Measurements from ENCODE around the gene ADAMTS20.

Gene ADAMTS20

DNA sequence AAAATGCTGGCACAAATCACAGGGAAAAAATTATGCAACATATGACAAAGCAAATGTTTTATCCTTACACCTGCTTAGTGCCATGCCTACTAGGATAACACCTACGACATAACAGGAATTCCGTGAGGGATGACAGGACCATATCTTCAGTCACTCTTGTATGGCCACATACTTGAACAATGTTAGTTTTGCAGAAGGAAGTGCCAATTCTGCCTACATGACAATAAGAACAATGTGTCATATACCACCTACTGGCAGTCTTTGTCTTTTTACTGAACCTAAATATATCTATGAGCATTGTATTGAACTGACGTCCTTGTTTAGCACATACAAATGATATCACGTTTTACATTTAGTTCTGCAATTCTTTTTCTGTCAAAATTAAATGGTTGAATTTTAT, 234.0 kb downstream of the ADAMTS20 start:
- Mint-ChIP-seq H3K9me3 (peaks cover 0 to 5% of the 10 kb centered on the region in 2 donors), H3K27ac (no peak overlapping the region), H3K27me3 (no peaks in the 10 kb centered on the region), H3K4me3 (no peak overlapping the region), H3K4me1 (no peaks in the 10 kb centered on the region)
- no peak for ATAC-seq
- DNase-seq, result no peak

DNA sequence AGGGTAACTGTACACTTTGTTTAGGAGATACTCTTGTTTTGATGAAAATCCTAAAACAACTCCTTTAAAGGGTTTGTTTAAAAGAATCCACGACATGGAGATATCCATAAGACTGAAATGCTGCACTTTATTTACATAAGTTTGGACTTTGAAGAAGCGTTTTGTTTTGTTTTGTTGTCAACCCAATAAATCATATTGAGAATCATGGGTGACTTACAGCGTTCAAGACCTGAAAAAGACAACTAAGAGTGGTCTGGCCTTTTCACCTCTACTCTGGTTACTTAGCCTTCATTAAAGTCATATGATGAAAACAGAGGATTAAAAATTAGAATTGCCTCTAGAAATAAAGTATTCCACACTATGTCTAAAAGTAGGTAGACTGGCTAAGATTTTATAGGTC, 234.8 kb downstream of the ADAMTS20 start:
- Mint-ChIP-seq H3K27ac (no peak overlapping the region), H3K27me3 (no peaks in the 10 kb centered on the region), H3K9me3 (peaks cover 0 to 4% of the 10 kb centered on the region in 2 donors), H3K4me1 (no peaks in the 10 kb centered on the region), H3K4me3 (no peak overlapping the region)
- no peak for ATAC-seq
- no peak for DNase-seq

DNA sequence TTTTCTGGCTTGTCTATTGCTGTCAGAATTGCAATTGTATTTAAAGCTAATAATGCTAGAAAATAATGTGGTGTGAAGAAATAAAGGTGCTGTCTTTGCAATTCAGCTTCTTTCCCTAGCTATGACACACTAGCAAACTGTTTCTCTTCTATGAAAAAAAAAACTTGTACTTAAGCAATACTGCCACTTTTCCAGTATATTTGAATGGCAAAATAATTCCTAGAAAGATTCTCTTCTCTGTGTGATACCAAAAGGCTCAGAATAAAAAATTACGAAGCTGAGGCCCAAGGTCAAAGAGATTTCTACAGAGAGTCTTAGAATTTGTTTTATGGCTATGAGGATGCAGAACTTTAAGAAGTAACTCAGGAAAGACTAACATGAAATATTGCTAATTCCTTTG, 235.5 kb downstream of the ADAMTS20 start:
- DNase-seq, result no peak
- Mint-ChIP-seq H3K27ac (no peak overlapping the region), H3K4me3 (no peak overlapping the region), H3K27me3 (no peaks in the 10 kb centered on the region), H3K9me3 (no peaks in the 10 kb centered on the region), H3K4me1 (no peaks in the 10 kb centered on the region)
- ATAC-seq, result no peak

DNA sequence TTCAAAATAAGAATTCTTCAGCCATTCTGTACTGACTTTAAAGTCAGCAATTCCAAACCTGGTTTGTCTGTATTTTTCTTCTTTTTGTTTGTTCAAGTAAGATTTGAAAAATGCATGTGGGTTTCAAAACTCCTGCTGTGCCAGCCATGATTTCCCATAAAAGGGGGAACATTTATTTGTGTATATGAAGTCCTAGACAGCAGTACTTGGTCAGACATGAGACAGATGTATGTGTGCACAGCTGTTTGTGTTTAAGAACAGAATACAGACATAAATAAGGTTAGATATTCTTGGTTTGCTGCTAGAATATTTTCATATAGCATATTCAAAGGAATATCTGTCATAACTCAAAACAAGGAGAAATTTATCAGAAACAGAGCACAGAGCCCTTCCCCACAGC, 236.0 kb downstream of the ADAMTS20 start:
- Mint-ChIP-seq H3K27ac (no peak overlapping the region), H3K9me3 (peaks cover 0 to 3% of the 10 kb centered on the region in 2 donors), H3K4me3 (no peak overlapping the region), H3K4me1 (no peaks in the 10 kb centered on the region), H3K27me3 (no peaks in the 10 kb centered on the region)
- DNase-seq (no peak), ATAC-seq (no peak)

DNA sequence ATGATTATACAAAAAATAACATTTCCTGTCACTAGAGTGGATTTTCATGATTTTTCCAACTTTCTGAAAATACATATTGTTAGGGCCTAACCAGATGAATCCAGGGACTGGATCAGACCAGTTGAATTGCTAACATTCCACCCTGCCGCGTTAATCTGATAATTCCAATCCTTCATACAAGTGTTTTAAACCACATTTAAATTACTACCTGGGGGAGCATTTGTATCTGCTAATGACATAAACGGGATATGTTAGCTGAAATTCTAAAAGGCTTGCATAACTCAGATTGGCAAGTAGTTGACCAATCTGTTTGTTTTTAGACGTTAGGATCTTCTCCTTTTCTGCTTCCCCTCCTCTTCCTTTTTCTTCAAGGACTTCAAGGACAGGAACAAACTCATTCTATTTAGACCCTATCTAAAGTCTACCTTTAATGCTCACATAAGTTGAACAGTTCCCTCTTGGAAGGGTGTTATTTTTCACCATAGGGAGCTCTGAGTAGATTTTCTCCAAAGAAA, 239.0 kb downstream of the ADAMTS20 start:
- Mint-ChIP-seq H3K27me3 (no peaks in the 10 kb centered on the region), H3K9me3 (peaks cover 0 to 8% of the 10 kb centered on the region in 2 donors), H3K27ac (no peak overlapping the region), H3K4me1 (no peaks in the 10 kb centered on the region), H3K4me3 (no peak overlapping the region)
- no peak for ATAC-seq
- no peak for DNase-seq

DNA sequence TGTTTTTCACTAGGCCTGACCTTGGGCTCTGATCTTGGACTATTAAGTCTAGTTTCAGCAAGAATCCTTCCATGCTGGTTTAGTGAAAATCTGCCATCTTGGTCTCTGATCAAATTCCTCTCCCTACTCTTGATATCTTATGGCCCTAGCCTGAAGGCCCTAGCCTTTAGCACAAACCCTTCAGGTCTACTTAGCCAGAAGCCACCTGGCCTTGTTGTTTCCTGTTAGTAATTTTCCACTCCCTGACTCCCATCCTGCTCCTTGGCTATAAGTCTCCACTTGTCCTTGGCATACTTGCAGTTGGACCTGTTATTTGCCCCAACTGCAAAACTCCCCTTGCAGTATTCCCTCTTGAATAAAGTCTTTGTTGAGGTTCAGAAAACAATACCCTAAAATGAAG, 241.4 kb downstream of the ADAMTS20 start:
- H3K27ac Mint-ChIP-seq, result no peak overlapping the region
- no peak overlapping the region for H3K4me3 Mint-ChIP-seq
- ATAC-seq (no peak), DNase-seq (no peak)
- no peaks in the 10 kb centered on the region for H3K4me1 Mint-ChIP-seq
- no peaks in the 10 kb centered on the region for H3K27me3 Mint-ChIP-seq
- H3K9me3 Mint-ChIP-seq, result peaks cover 0 to 8% of the 10 kb centered on the region in 2 donors

DNA sequence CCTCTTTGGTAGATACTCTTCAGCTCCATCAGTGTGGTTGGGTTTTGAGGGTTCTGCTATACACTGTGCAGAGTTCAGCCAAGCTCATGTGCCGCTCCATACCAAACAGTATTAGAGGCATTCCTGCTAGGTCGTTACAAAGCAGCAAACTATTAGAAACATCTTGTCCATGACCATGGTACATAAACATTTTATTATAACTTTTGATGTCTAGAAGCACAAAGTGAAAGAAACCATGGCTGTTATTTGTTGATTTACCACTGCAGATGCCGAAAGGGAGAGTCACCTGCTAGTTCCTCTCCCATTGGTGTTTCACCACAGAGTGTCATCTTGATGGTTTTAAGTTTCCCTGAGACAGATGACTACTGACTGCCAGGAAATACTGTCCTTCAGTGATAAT, 242.0 kb downstream of the ADAMTS20 start:
- H3K27me3 Mint-ChIP-seq, result no peaks in the 10 kb centered on the region
- H3K27ac Mint-ChIP-seq, result no peak overlapping the region
- DNase-seq, result no peak
- no peaks in the 10 kb centered on the region for H3K4me1 Mint-ChIP-seq
- peaks cover 0 to 8% of the 10 kb centered on the region in 2 donors for H3K9me3 Mint-ChIP-seq
- no peak for ATAC-seq
- H3K4me3 Mint-ChIP-seq, result no peak overlapping the region

DNA sequence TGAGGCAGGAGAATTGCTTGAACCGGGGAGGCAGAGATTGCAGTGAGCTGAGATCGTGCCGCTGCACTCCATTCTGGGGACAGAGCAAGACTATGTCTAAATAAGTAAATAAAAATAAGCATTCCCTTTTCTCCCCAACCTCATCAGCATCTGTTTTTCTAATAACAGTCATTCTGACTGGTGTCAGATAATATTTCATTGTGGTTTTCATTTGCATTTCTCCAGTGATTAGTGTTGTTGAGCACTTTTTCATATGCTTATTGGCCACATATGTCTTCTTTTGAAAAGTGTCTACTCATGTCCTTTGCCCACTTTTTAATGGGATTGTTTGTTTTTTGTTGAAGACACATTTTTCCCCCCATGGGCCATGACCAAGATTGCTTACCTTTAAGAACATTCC, 243.2 kb downstream of the ADAMTS20 start:
- Mint-ChIP-seq H3K27ac (no peak overlapping the region), H3K9me3 (peaks cover 0 to 18% of the 10 kb centered on the region in 2 donors), H3K4me1 (no peaks in the 10 kb centered on the region), H3K4me3 (no peak overlapping the region), H3K27me3 (no peaks in the 10 kb centered on the region)
- DNase-seq (no peak), ATAC-seq (no peak)

DNA sequence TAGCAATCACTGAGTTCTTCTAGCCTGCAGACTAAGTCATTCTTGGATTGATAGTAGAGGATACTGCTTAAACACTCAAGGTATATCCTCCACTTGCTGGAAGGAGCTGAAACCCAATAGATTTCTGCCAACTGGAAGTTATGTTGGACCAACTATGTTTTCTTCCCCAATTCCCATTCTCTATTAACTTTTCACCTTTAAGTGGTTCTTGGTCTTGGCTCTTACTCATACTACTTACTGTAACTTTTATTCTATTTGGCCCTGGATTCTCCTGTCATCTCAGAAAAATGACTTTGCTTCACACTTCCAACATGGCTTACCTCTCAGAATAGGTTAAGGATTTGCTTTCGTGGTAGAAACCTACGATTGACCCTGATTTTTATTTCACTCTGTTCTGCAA, 244.9 kb downstream of the ADAMTS20 start:
- H3K27ac Mint-ChIP-seq, result no peak overlapping the region
- ATAC-seq (no peak), DNase-seq (no peak)
- no peak overlapping the region for H3K4me3 Mint-ChIP-seq
- peaks cover 0 to 18% of the 10 kb centered on the region in 2 donors for H3K9me3 Mint-ChIP-seq
- H3K4me1 Mint-ChIP-seq, result no peaks in the 10 kb centered on the region
- no peaks in the 10 kb centered on the region for H3K27me3 Mint-ChIP-seq

DNA sequence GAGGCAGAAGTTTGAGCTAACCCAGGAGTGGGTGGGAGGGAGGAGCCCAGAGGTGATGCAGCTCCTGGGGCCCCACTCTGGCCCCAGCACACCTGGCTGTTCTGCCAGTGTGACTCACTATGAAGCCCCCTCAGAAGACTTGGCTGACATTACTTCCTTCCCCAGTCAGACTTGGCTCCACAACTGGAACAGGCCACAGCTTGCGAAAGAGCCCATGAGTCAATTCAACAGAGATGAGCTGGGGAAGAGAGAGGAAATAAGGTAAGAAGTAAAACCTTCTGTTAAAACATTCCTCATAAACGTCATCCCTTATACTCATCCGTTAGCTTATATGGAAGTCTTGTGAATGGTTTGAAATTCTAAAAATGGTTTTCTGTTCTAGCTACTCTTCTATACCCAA, 245.9 kb downstream of the ADAMTS20 start:
- H3K4me3 Mint-ChIP-seq, result no peak overlapping the region
- no peaks in the 10 kb centered on the region for H3K4me1 Mint-ChIP-seq
- ATAC-seq, result no peak
- no peak overlapping the region for H3K27ac Mint-ChIP-seq
- no peak for DNase-seq
- no peaks in the 10 kb centered on the region for H3K27me3 Mint-ChIP-seq
- H3K9me3 Mint-ChIP-seq, result peaks cover 0 to 16% of the 10 kb centered on the region in 2 donors

DNA sequence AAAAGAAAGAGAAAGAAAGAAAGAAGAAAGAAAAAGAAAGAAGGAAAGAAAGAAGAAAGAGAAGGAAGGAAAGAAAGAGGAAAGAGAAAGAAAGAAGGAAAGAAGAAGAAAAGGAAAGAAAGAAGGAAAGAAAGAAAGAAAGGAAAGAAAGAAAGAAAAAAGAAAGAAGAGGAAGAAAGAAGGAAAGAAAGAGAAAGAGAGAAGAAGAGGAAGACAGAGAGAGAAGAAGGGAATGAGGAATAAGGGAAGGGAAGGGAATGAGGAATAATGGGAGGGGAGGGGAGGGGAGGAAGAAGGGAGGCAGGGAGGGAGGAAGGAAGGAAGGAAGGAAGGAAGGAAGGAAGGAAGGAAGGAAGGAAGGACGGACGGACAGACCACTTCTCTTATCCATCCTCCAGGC, 246.9 kb downstream of the ADAMTS20 start:
- Mint-ChIP-seq H3K27me3 (no peaks in the 10 kb centered on the region), H3K4me3 (no peak overlapping the region), H3K27ac (no peak overlapping the region), H3K9me3 (peaks cover 0 to 10% of the 10 kb centered on the region in 2 donors), H3K4me1 (no peaks in the 10 kb centered on the region)
- ATAC-seq (no peak), DNase-seq (no peak)
